HG02981 (cell line): Measurements from ENCODE around the gene NFATC1.

Source experiments
- ATAC-seq: cut with Tn5 transposase; IDR thresholded peaks from one replicate; pipeline ENCODE4 v1.9.1; 2021; ENCODE audit warnings: mild to moderate bottlenecking, moderate library complexity; ENCODE audit not compliant: unreplicated experiment

NFATC1 gene

GRCh38 chr18:79563949-79564348, 168.2 kb downstream of the NFATC1 start:
- ATAC-seq = no peak

DNA sequence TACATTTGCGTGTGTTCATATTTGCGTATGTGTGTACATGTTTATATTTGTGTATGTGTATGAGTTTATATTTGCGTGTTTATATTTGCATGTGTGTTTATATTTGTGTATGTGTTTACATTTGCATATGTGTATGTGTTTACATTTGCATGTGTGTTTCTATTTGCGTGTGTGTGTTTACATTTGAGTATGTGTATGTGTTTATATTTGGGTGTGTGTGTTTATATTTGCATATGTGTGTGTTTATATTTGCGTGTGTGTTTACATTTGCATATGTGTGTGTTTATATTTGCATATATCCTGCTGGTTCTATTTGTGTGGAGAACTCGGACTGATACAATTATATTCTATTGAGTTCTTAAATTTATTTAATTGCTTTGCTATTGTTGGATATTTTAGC, 168.7 kb downstream of the NFATC1 start:
- ATAC-seq = no peak

GRCh38 chr18:79566771-79567431, 171.2 kb downstream of the NFATC1 start:
- ATAC-seq = no peak

GRCh38 chr18:79567481-79568147, 171.9 kb downstream of the NFATC1 start:
- ATAC-seq = no peak

GRCh38 chr18:79568543-79569205, 172.9 kb downstream of the NFATC1 start:
- ATAC-seq = no peak

DNA sequence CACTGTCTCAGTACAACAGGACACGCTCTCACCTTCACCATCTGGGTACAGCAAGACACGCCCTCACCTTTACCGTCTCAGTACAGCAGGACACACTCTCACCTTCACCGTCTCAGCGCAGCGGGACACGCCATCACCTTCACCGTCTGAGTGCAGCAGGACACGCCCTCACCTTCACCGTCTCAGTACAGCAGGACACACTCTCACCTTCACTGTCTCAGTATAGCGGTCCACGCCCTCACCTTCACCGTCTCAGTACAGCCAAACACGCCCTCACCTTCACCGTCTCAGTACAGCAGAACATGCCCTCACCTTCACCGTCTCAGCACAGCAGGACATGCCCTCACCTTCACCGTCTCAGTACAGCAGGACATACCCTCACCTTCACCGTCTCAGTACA, 174.0 kb downstream of the NFATC1 start:
- no peak for ATAC-seq

GRCh38 chr18:79570266-79571201, 174.8 kb downstream of the NFATC1 start:
- ATAC-seq = no peak

- ATAC-seq = no peak
These were observed 175.7 kb downstream of the NFATC1 start for GRCh38 chr18:79571211-79572092.

DNA sequence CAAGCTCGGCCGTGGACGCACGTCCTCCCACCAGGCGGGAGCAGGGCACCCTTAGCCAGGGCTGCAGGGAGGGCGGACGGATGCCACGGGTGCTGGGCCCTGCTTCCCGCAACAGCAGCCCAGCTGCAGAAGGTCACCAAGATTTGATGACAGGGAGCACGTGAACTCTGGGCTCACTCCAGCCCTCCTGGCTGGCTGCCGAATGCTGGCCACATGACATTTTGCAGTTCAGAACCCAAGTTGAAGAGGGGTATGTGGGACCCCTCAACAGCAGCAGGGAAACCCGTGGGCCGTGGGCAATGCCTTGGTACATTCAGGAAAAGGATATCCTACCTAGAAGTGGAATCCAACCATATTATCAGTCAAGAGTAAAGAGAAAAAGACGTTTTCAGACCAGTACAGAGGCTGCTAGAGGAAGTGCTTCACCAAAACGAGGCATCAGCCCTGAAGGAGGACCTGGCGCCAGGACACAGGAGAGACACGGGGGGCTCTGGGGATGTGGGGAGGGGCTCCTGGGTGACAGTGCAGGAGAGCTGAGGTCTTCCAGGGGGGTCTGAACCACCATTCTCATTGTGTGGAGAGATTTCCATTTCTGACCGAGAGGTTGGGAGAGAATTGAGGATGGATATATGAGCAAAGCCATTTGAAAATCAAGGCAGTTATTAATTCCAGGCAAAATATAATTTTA, 176.5 kb downstream of the NFATC1 start:
- ATAC-seq = no peak

DNA sequence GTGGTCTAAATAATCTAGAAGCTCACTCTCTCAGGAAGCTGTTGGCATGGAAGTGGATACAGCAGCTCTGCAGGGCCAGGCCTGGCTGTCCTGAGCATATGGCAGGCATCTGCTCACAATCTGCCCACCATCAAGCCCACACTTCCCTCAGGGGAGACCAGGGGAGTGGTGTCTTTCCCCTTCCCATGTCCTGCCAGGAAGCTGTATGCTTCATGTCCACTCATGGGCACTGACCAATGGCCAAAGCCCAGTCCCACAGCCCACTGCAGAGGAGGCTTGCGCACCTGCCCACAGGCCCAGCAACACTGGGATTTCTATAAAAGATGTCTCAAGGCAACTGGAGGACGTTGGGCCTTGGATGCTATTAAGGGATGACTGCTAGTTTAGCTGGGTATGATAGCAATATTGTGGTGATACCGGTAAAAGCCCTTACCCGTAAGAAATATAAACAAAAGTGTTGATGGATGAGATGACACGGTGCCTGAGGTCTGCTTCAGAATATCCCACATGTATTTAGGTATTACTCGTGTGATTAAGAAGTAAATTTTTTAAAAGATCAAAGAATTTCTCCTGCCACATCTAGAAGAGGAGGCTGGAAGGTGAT, 177.2 kb downstream of the NFATC1 start:
- no peak for ATAC-seq

DNA sequence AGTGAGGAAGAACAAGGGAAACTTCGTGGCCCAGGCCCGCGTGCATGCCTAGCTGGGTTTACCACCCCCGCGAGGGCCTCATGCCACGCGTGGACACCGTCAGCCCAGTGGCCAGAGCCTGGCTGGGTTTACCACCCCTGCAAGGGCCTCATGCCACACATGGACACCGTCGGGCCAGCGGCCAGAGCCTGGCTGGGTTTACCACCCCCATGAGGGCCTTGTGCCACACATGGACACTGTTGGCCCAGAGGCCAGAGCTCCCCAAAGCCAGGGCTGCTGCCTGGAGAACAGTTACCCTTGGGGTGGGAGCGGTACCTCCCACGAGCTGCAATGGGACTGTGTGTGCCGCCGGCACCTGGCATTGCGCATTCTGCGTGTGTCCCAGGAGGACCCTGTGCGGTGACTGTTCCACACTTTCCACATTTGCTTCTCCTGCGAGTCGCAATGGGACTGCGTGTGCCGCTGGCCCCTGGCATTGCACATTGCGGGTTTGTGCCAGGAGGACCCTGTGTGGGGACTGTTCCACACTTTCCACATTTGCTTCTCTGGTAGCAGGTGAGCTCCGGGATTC, 178.3 kb downstream of the NFATC1 start:
- no peak for ATAC-seq

- ATAC-seq = no peak
These were observed 179.3 kb downstream of the NFATC1 start for GRCh38 chr18:79574938-79575525.

- ATAC-seq = no peak
These were observed 180.4 kb downstream of the NFATC1 start for GRCh38 chr18:79575891-79576685.

- no peak for ATAC-seq
These were observed 181.1 kb downstream of the NFATC1 start for GRCh38 chr18:79576686-79577351.

- no peak for ATAC-seq
These were observed 182.0 kb downstream of the NFATC1 start for GRCh38 chr18:79577451-79578395.
